IMR-90 (cell line): ENCODE data around the gene AMIGO1. TPM values are rescaled to one million over a fixed set of nuclear protein-coding genes. Genes with fewer than 3 reads are reported as not detected.

ENCODE experiments used
- ATAC-seq: fragments of 200-7000 bp; cut with Tn5 transposase; 2 replicates; pipeline ENCODE4 v1.9.1; 2020; ENCODE audit warnings: low read depth, mild to moderate bottlenecking, moderate library complexity
- BruUV-seq: library from RNA; stranded (reverse); fragments of 400-500 nt; replicated peaks from 2 replicates; lab custom pipeline; 2021; lab: Mats Ljungman, UMichigan
- CTCF ChIA-PET: fragments of 300-600 bp; formaldehyde crosslinking; extraction: SDS; loops from one replicate; lab custom pipeline; 2021; ENCODE audit warnings: antibody characterized with exemption; lab: Yijun Ruan, JAX
- POLR2A ChIA-PET: fragments of 300-600 bp; sonication (Branson Sonifier 250); formaldehyde crosslinking; loops from one replicate; lab custom pipeline; 2022; ENCODE audit warnings: antibody characterized with exemption; ENCODE audit not compliant: unreplicated experiment; lab: Charles Lee
- DNase-seq: peaks from one replicate; pipeline ENCODE4 v3.0.0; 2013
- H2AFZ ChIP-seq: replicated peaks from 2 replicates; pipeline ENCODE3; 2013; ENCODE audit warnings: low read length, mild to moderate bottlenecking; ENCODE audit not compliant: poor library complexity
- H2AK5ac ChIP-seq: 2 replicates; pipeline ENCODE4 v1.6.1; 2013; ENCODE audit warnings: low read depth, low read length, inconsistent platforms
- H2AK9ac ChIP-seq: replicated peaks from 2 replicates; pipeline ENCODE3; 2013; ENCODE audit warnings: mild to moderate bottlenecking, low read depth, low read length, moderate library complexity; ENCODE audit not compliant: poor library complexity
- H2BK120ac ChIP-seq: 2 replicates; pipeline ENCODE4 v1.6.1; 2013; ENCODE audit warnings: low read depth, low read length, inconsistent platforms
- H2BK15ac ChIP-seq: 3 replicates; pipeline ENCODE4 v1.6.1; 2013; ENCODE audit warnings: low read depth, low read length, inconsistent platforms
- H2BK20ac ChIP-seq: 2 replicates; pipeline ENCODE4 v1.6.1; 2013; ENCODE audit warnings: low read depth, mild to moderate bottlenecking, inconsistent platforms, low read length, moderate library complexity
- H2BK5ac ChIP-seq: 2 replicates; pipeline ENCODE4 v1.6.1; 2013; ENCODE audit warnings: mild to moderate bottlenecking, low read depth, low read length, inconsistent platforms; ENCODE audit not compliant: poor library complexity, severe bottlenecking
- H3K14ac ChIP-seq: replicated peaks from 2 replicates; pipeline ENCODE4 v1.6.1; 2013; ENCODE audit warnings: low read depth, low read length, inconsistent platforms
- H3K18ac ChIP-seq: 2 replicates; pipeline ENCODE4 v1.6.1; 2013; ENCODE audit warnings: low read depth, low read length, control low read depth
- H3K23ac ChIP-seq: 2 replicates; pipeline ENCODE4 v1.6.1; 2013; ENCODE audit warnings: low read depth, low read length, inconsistent platforms
- H3K27ac ChIP-seq: 2 replicates; pipeline ENCODE4 v1.5.1; 2013; ENCODE audit warnings: mild to moderate bottlenecking, control low read depth, low read length; ENCODE audit not compliant: insufficient read depth
- H3K27me3 ChIP-seq: 2 replicates; pipeline ENCODE4 v1.6.1; 2013; ENCODE audit warnings: low read length; ENCODE audit not compliant: control insufficient read depth, insufficient read depth
- H3K36me3 ChIP-seq: 2 replicates; pipeline ENCODE4 v1.6.1; 2013; ENCODE audit warnings: low read length, mixed read lengths; ENCODE audit not compliant: control insufficient read depth, insufficient read depth
- H3K4ac ChIP-seq: 2 replicates; pipeline ENCODE4 v1.6.1; 2013; ENCODE audit warnings: low read depth, low read length, inconsistent platforms
- H3K4me1 ChIP-seq: 2 replicates; pipeline ENCODE4 v1.6.1; 2013; ENCODE audit warnings: low read length, mixed read lengths; ENCODE audit not compliant: control insufficient read depth, insufficient read depth
- H3K4me2 ChIP-seq: 2 replicates; pipeline ENCODE4 v1.6.1; 2013; ENCODE audit warnings: low read depth, mild to moderate bottlenecking, control low read depth, low read length, moderate library complexity
- H3K4me3 ChIP-seq: 2 replicates; pipeline ENCODE4 v1.5.1; 2013; ENCODE audit warnings: low read depth, mild to moderate bottlenecking, control low read depth, low read length, moderate library complexity; ENCODE audit not compliant: insufficient read depth
- H3K56ac ChIP-seq: 2 replicates; pipeline ENCODE4 v1.6.1; 2013; ENCODE audit warnings: low read length, inconsistent platforms; ENCODE audit not compliant: insufficient read depth; ENCODE audit errors: extremely low read depth
- H3K79me1 ChIP-seq, 2 experiments: 2 replicates each; pipeline ENCODE4 v1.6.1; 2013; ENCODE audit warnings: low read length in 2 of 2, inconsistent platforms in 1 of 2, low read depth in 1 of 2
- H3K9ac ChIP-seq: 2 replicates; pipeline ENCODE4 v1.6.1; 2013; ENCODE audit warnings: low read depth, low read length, control low read depth
- H3K9me1 ChIP-seq: 2 replicates; pipeline ENCODE4 v1.6.1; 2013; ENCODE audit warnings: low read length, inconsistent platforms; ENCODE audit not compliant: insufficient read depth
- H3K9me3 ChIP-seq: 2 replicates; pipeline ENCODE4 v1.6.1; 2013; ENCODE audit warnings: low read length; ENCODE audit not compliant: control insufficient read depth, insufficient read depth
- H4K20me1 ChIP-seq: 2 replicates; pipeline ENCODE4 v1.6.1; 2013; ENCODE audit warnings: low read length, inconsistent platforms; ENCODE audit not compliant: insufficient read depth
- H4K5ac ChIP-seq: 2 replicates; pipeline ENCODE4 v1.6.1; 2013; ENCODE audit warnings: mild to moderate bottlenecking, low read depth, low read length, control low read depth
- H4K8ac ChIP-seq, 2 experiments: 2 replicates each; pipeline ENCODE4 v1.6.1; 2013; ENCODE audit warnings: low read depth in 2 of 2, low read length in 2 of 2, control low read depth in 1 of 2, inconsistent platforms in 1 of 2
- H4K91ac ChIP-seq: 2 replicates; pipeline ENCODE4 v1.6.1; 2013; ENCODE audit warnings: low read depth, low read length, inconsistent platforms; ENCODE audit not compliant: insufficient read depth
- BHLHE40 ChIP-seq: fragments of 150-350 bp; IDR thresholded peaks from 2 replicates; pipeline ENCODE4 v1.6.1; 2016; ENCODE audit warnings: mild to moderate bottlenecking, low read depth, low read length
- CEBPB ChIP-seq: IDR thresholded peaks from 2 replicates; pipeline ENCODE4 v1.6.1; 2012; ENCODE audit warnings: low read depth, low read length, improper control_type of control experiment
- CHD1 ChIP-seq: IDR thresholded peaks from 2 replicates; pipeline ENCODE4 v1.6.1; 2012; ENCODE audit warnings: low read depth, low read length, improper control_type of control experiment
- CTCF ChIP-seq: conservative IDR thresholded peaks from 2 replicates; pipeline ENCODE4 v1.5.1; 2012; ENCODE audit warnings: mild to moderate bottlenecking, low read depth, low read length, improper control_type of control experiment
- FOS ChIP-seq: fragments of 150-350 bp; IDR thresholded peaks from 2 replicates; pipeline ENCODE4 v1.6.1; 2016; ENCODE audit warnings: low read depth, low read length
- MAFK ChIP-seq: IDR thresholded peaks from 2 replicates; pipeline ENCODE4 v1.6.1; 2012; ENCODE audit warnings: low read depth, low read length, improper control_type of control experiment
- MAZ ChIP-seq: IDR thresholded peaks from 2 replicates; pipeline ENCODE4 v1.6.1; 2012; ENCODE audit warnings: low read depth, mild to moderate bottlenecking, low read length, improper control_type of control experiment, moderate library complexity, borderline replicate concordance
- MXI1 ChIP-seq: IDR thresholded peaks from 2 replicates; pipeline ENCODE4 v1.6.1; 2012; ENCODE audit warnings: low read depth, mild to moderate bottlenecking, low read length, moderate library complexity, borderline replicate concordance
- NFE2L2 ChIP-seq: fragments of 150-350 bp; IDR thresholded peaks from 2 replicates; pipeline ENCODE4 v1.6.1; 2016; ENCODE audit warnings: low read depth, mild to moderate bottlenecking, low read length
- POLR2A ChIP-seq: IDR thresholded peaks from 2 replicates; pipeline ENCODE4 v1.6.1; 2012; ENCODE audit warnings: mild to moderate bottlenecking, low read depth, low read length
- RAD21 ChIP-seq: IDR thresholded peaks from 2 replicates; pipeline ENCODE4 v1.6.1; 2012; ENCODE audit warnings: low read length, improper control_type of control experiment
- RCOR1 ChIP-seq: IDR thresholded peaks from 2 replicates; pipeline ENCODE4 v1.6.1; 2012; ENCODE audit warnings: mild to moderate bottlenecking, low read length, improper control_type of control experiment; ENCODE audit not compliant: insufficient replicate concordance
- RFX5 ChIP-seq: IDR thresholded peaks from 2 replicates; pipeline ENCODE4 v1.8.0; 2012; ENCODE audit warnings: low read depth, mild to moderate bottlenecking, low read length, moderate library complexity
- SMC3 ChIP-seq: fragments of 150-350 bp; IDR thresholded peaks from 2 replicates; pipeline ENCODE4 v1.6.1; 2016; ENCODE audit warnings: low read depth, mild to moderate bottlenecking, antibody characterized with exemption, low read length, moderate library complexity
- USF2 ChIP-seq: fragments of 150-350 bp; IDR thresholded peaks from 2 replicates; pipeline ENCODE4 v1.6.1; 2017; ENCODE audit warnings: mild to moderate bottlenecking, antibody characterized with exemption, low read length, low read depth
- WGBS, 2 experiments: methylation state at CpG; one replicate each; pipeline versions ENCODE4 v1.1.5 to v1.1.7; 2013; ENCODE audit warnings: missing lambda C conversion rate in 2 of 2; ENCODE audit not compliant: insufficient read length in 1 of 2; ENCODE audit errors: extremely low coverage in 2 of 2; 5-methylcytosine and 5-hydroxymethylcytosine counted together
- dilution Hi-C: fragments of 300-500 bp; cut with HindIII; formaldehyde crosslinking; loops from one replicate; pipeline ENCODE4 v1.14.3; 2018; ENCODE audit warnings: low sequenced_read_pairs; ENCODE audit not compliant: unreplicated experiment
- in situ Hi-C: fragments of 300-500 bp; cut with MboI; formaldehyde crosslinking; loops from 3 replicates; pipeline ENCODE4 v1.14.3; 2019; ENCODE audit warnings: low sequenced_read_pairs, inconsistent platforms, mixed read lengths
- intact Hi-C: fragments of 100-400 bp; cut with micrococcal nuclease; formaldehyde crosslinking; loops from 2 replicates; pipeline ENCODE4 v1.10.0; 2022
- polyA plus RNA-seq, 3 experiments: library from polyadenylated mRNA; depleted of rRNA; stranded (reverse); fragments of >200 nt; gene quantifications; 2 replicates each; pipeline ENCODE4 v1.2.3, GENCODE V29; 2012; ENCODE audit warnings: low replicate concordance in 1 of 3
- total RNA-seq: library from RNA; depleted of rRNA; stranded (reverse); fragments of >200 nt; gene quantifications from 2 replicates; pipeline ENCODE4 v1.2.3, GENCODE V29; 2012

AMIGO1 gene
- total and polyA plus RNA-seq, 2 of the 4 experiments (the other 2 are of a cell fraction), result 1.5 to 1.6 TPM

GRCh38 chr1:109493805-109494539 is 15.6 kb downstream of the AMIGO1 start, which contains the start of gene CYB561D1:
Gene CYB561D1, plus strand, starts transcription at chr1:109494094. Its CDS starts 46 bp downstream, at chr1:109494140.
- no TSS peak for BruUV-seq
- H2BK15ac ChIP-seq, result no peak within 1 kb of the TSS; the same call in 2 of the 3 replicates
- H4K91ac ChIP-seq, result peak within 1 kb of the TSS; percentile 86
- 0 out of 2 replicates have a peak within 1 kb of the TSS, but pooled peaks have one; percentile 46 for H3K56ac ChIP-seq
- H2BK20ac ChIP-seq, result no peak within 1 kb of the TSS
- H4K8ac ChIP-seq, result peak within 1 kb of the TSS; percentile 80 to 97
- ChIA-PET POLR2A (no interaction called here), CTCF (interaction anchor here (0.7 to 8.5 kb wide), 7 partner anchors 9 to 126 kb away, joined by 3 to 75 read pairs (median 3); partner anchors contain the start of gene GNAI3)
- WGBS, 2 experiments, result 0% methylated on average over 7 of the region's 44 CpGs; no CpG with 5 or more reads in 1 of the 2 experiments
- no peaks in the 10 kb centered on the region for H3K9me3 ChIP-seq
- peaks cover 15 to 38% of the 10 kb centered on the region in 2 experiments for H3K79me1 ChIP-seq
- peak within 1 kb of the TSS; percentile 77 for H3K4me2 ChIP-seq
- peak within 1 kb of the TSS; percentile 84 for H2BK5ac ChIP-seq
- H3K27ac ChIP-seq, result peak within 1 kb of the TSS; percentile 86
- peak within 1 kb of the TSS; percentile 98 for H2AFZ ChIP-seq
- peaks cover 8% of the 10 kb centered on the region for H3K4me1 ChIP-seq
- peak within 1 kb of the TSS; percentile 77 for H3K14ac ChIP-seq
- peak within 1 kb of the TSS; percentile 84 for H3K23ac ChIP-seq
- H4K5ac ChIP-seq, result peak within 1 kb of the TSS; percentile 74
- peak within 1 kb of the TSS; percentile 35 for H2AK9ac ChIP-seq
- peak within 1 kb of the TSS; percentile 75 for H3K9ac ChIP-seq
- H2BK120ac ChIP-seq, result peak within 1 kb of the TSS; percentile 75
- DNase-seq (peak; percentile 78), ATAC-seq (peak; percentile 95)
- no peaks in the 10 kb centered on the region for H3K27me3 ChIP-seq
- H3K18ac ChIP-seq, result no peak within 1 kb of the TSS
- intact Hi-C loops (loop anchor here (1.0 kb wide), 1 partner anchor 38 kb away; no protein-coding TSS in a partner anchor), in situ Hi-C loops (no loop called here), dilution Hi-C loops (no loop called here)
- H3K36me3 ChIP-seq, result peaks cover 19% of the 10 kb centered on the region
- H2AK5ac ChIP-seq, result 0 out of 2 replicates have a peak within 1 kb of the TSS, but pooled peaks have one; percentile 29
- peaks cover 8% of the 10 kb centered on the region for H3K9me1 ChIP-seq
- peak within 1 kb of the TSS; percentile 91 for H3K4me3 ChIP-seq
- H4K20me1 ChIP-seq, result peaks cover 6% of the 10 kb centered on the region; the same call in 1 of the 2 replicates
- peak within 1 kb of the TSS; percentile 78 for H3K4ac ChIP-seq
- TF ChIP-seq FOS (no peak), USF2 (no peak), SMC3 (peak; percentile 71), CHD1 (no peak), BHLHE40 (0 out of 2 replicates have a peak, but pooled peaks have one; percentile 4), RFX5 (no peak), MAFK (no peak), CTCF (peak; percentile 98), POLR2A (no peak), MAZ (peak; percentile 82), MXI1 (peak; percentile 94), RAD21 (peak; percentile 71), NFE2L2 (no peak), RCOR1 (no peak), CEBPB (no peak)
